Colonic mucosa (tissue), 4 donors: ENCODE measurements around the gene GABRG1. TPM values are rescaled to one million over a fixed set of nuclear protein-coding genes. Genes with fewer than 3 reads are reported as not detected.

Experiments
- DNase-seq: peaks from one replicate; pipeline ENCODE4 v3.0.0-alpha.2; 2020
- H3K27ac ChIP-seq: fragments of 200-600 bp; one replicate; pipeline ENCODE4 v1.8.0; 2021
- H3K27me3 ChIP-seq: fragments of 200-600 bp; one replicate; pipeline ENCODE4 v1.8.0; 2021
- H3K36me3 ChIP-seq: fragments of 200-600 bp; one replicate; pipeline ENCODE4 v1.8.0; 2021
- H3K4me1 ChIP-seq: fragments of 200-600 bp; one replicate; pipeline ENCODE4 v1.8.0; 2021; ENCODE audit warnings: mild to moderate bottlenecking
- H3K4me3 ChIP-seq: fragments of 200-600 bp; one replicate; pipeline ENCODE4 v1.8.0; 2021
- H3K9ac ChIP-seq, 2 donors: one replicate each; pipeline ENCODE4 v1.7.0; 2013; ENCODE audit warnings: control low read depth in 2 of 2, low read depth in 2 of 2, low read length in 2 of 2
- H3K9me3 ChIP-seq: fragments of 200-600 bp; one replicate; pipeline ENCODE4 v1.8.0; 2021
- intact Hi-C: fragments of 100-400 bp; cut with DNase I; formaldehyde crosslinking; loops from one replicate; pipeline ENCODE4 v1.14.1; 2022
- total RNA-seq, 2 donors: library from RNA; stranded (reverse); fragmentation: NEBNext Ultra II Directional in 1 of 2; extraction: Animal tissue kit (Norgen Biotek cat#: 25700) in 1 of 2; gene quantifications; one replicate each; pipeline ENCODE4 v1.2.1, GENCODE V29; 2021
- TF ChIP-seq, protein P1 (sequence below): fragments of 200-600 bp; IDR thresholded peaks from one replicate; pipeline ENCODE4 v1.8.0; 2022; ENCODE audit warnings: antibody characterized with exemption, mild to moderate bottlenecking
- donor health status: healthy.
- donor health status: DM: no; HTN: no; CAD: no.
- donor health status: DM: no; HTN: no; CAD: no.

The GABRG1 gene
- total RNA-seq, 2 donors from 2014 or later = not detected

DNA sequence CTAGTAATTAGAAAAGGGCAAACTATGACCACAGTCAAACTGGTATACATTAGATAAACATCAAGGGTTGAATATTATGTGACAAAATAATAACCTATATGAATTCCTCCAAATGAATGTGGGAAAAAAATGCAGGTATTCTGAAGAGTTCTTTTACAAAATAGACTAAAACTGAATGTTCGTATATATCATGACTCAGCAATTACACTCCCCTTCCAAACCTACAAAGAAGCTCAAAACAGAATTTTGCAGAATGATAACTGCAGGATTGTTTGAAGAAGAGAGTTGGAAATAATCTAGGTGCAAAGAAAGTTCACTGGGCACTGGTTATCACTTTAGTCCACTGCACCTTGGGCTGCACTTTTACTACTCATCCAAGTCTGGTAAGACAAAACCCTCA, 134.1 kb downstream of the GABRG1 start:
- Histone ChIP-seq H3K4me3 (no peak overlapping the region), H3K9ac (no peak overlapping the region), H3K4me1 (no peaks in the 10 kb centered on the region), H3K27me3 (no peaks in the 10 kb centered on the region), H3K36me3 (no peaks in the 10 kb centered on the region), H3K9me3 (no peaks in the 10 kb centered on the region), H3K27ac (no peak overlapping the region)
- intact Hi-C loops = no loop called here
- no peak for DNase-seq
- TF ChIP-seq, protein P1, sequence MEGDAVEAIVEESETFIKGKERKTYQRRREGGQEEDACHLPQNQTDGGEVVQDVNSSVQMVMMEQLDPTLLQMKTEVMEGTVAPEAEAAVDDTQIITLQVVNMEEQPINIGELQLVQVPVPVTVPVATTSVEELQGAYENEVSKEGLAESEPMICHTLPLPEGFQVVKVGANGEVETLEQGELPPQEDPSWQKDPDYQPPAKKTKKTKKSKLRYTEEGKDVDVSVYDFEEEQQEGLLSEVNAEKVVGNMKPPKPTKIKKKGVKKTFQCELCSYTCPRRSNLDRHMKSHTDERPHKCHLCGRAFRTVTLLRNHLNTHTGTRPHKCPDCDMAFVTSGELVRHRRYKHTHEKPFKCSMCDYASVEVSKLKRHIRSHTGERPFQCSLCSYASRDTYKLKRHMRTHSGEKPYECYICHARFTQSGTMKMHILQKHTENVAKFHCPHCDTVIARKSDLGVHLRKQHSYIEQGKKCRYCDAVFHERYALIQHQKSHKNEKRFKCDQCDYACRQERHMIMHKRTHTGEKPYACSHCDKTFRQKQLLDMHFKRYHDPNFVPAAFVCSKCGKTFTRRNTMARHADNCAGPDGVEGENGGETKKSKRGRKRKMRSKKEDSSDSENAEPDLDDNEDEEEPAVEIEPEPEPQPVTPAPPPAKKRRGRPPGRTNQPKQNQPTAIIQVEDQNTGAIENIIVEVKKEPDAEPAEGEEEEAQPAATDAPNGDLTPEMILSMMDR = no peak

DNA sequence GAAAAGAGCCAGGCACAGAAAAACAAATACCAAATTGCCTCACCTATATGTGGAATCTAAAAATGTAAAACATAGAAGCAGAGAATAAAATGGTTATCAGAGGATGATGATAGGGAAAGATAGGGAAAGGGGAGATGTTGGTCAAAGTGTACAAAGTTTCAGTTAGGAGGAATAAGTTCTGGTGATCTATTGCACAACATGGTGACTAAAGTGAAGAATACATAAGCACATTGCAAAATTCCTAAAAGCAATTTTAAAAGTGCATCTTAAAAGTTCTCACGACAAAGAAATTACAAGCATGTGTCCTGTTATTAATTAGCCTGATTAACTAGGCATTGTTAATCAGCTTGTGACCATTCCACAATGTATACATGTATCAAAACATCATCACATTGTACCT, 136.0 kb downstream of the GABRG1 start:
- intact Hi-C loops = no loop called here
- H3K27ac ChIP-seq = no peak overlapping the region

More for the DNA sequence above, 136.0 kb downstream of the GABRG1 start:
- Histone ChIP-seq H3K27me3 (no peaks in the 10 kb centered on the region), H3K4me1 (no peaks in the 10 kb centered on the region), H3K4me3 (no peak overlapping the region), H3K9ac (no peak overlapping the region), H3K36me3 (no peaks in the 10 kb centered on the region), H3K9me3 (no peaks in the 10 kb centered on the region)
- TF ChIP-seq, protein P1 = no peak
- DNase-seq = no peak
